Tibial nerve (tissue), 3 donors: Measurements from ENCODE around the gene KRTAP3-3.

Experiments
- CTCF ChIP-seq, 5 experiments: fragments of 200-600 bp in 3 of 5; fragments of 450-650 bp in 2 of 5; sonication (generic) in 3 of 5; IDR thresholded peaks; one replicate each; pipeline ENCODE4 v1.5.1; 2016 to 2019; ENCODE audit warnings: antibody characterized with exemption in 5 of 5, mild to moderate bottlenecking in 3 of 5, moderate library complexity in 2 of 5
- POLR2A ChIP-seq, 2 donors: fragments of 450-650 bp; IDR thresholded peaks; one replicate each; pipeline ENCODE4 v1.6.1; 2017; ENCODE audit warnings: antibody characterized with exemption in 2 of 2, mild to moderate bottlenecking in 2 of 2, moderate library complexity in 2 of 2

GRCh38 chr17:41019415-41019814, 25.5 kb upstream of the KRTAP3-3 start:
- TF ChIP-seq CTCF (IDR thresholded peaks at IDR 0.05): no peak
- no peak for TF ChIP-seq POLR2A (IDR thresholded peaks at IDR 0.05)
